Muscle of leg (tissue), 11 donors: Measurements from ENCODE around the gene CD2. TPM values are rescaled to one million over a fixed set of nuclear protein-coding genes. Genes with fewer than 3 reads are reported as not detected.

ENCODE experiments used
- DNase-seq: peaks from one replicate; pipeline ENCODE4 v3.0.0; 2013
- H3K27ac ChIP-seq: one replicate; pipeline ENCODE4 v1.5.1; 2013; ENCODE audit warnings: mild to moderate bottlenecking, low read length, control low read depth
- H3K27me3 ChIP-seq: one replicate; pipeline ENCODE4 v1.6.1; 2013; ENCODE audit warnings: low read length; ENCODE audit not compliant: control insufficient read depth, insufficient read depth
- H3K36me3 ChIP-seq: one replicate; pipeline ENCODE4 v1.6.1; 2013; ENCODE audit warnings: low read length; ENCODE audit not compliant: control insufficient read depth, insufficient read depth
- H3K4me1 ChIP-seq: one replicate; pipeline ENCODE4 v1.6.1; 2013; ENCODE audit warnings: low read length; ENCODE audit not compliant: control insufficient read depth, insufficient read depth
- H3K4me3 ChIP-seq: one replicate; pipeline ENCODE4 v1.5.1; 2013; ENCODE audit warnings: low read length, control low read depth
- H3K9me3 ChIP-seq: replicated peaks from 2 replicates; pipeline ENCODE4 v1.6.1; 2013; ENCODE audit warnings: low read depth, low read length; ENCODE audit not compliant: control insufficient read depth
- WGBS: methylation state at CpG from one replicate; pipeline ENCODE4 v1.1.5; 2013; ENCODE audit warnings: missing lambda C conversion rate; ENCODE audit not compliant: insufficient coverage; 5-methylcytosine and 5-hydroxymethylcytosine counted together
- polyA plus RNA-seq, 8 donors: library from polyadenylated mRNA; unstranded; fragments of 120-200 nt; gene quantifications; one replicate each; pipeline versions ENCODE4 v1.2.1 to v1.2.3, GENCODE V29; 2013; ENCODE audit warnings: inconsistent platforms in 1 of 8, low replicate concordance in 1 of 8; ENCODE audit not compliant: insufficient read length in 8 of 8, insufficient read depth in 1 of 8
- total RNA-seq: library from RNA; stranded (reverse); fragments of 120-200 nt; gene quantifications from one replicate; pipeline ENCODE4 v1.2.4, GENCODE V29; 2013

Gene CD2
- total and polyA plus RNA-seq, 9 donors: 0.19 to 0.46 (median 0.31) TPM

DNA sequence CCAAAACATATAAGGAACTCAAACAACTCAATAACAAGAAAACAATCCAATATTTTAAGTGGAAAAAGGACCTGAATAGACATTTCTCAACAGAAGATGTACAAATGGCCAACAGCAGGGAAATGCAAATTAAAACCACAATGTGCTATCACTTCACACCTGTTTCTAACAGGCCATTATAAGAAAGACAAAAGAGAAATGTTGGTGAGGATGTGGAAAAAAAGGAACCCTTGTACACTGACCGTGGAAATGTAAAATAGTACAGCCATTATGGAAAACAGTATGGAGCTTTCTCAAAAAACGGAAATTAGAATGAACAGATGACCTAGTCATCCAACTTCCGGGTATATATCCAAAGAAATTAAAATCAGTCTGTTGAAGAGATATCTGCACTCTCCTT, 37.8 kb upstream of the CD2 start:
- 40% methylated on average over 1 of the region's 3 CpGs for WGBS
- Histone ChIP-seq H3K4me1 (peaks cover 2% of the 10 kb centered on the region), H3K4me3 (no peak overlapping the region), H3K36me3 (no peaks in the 10 kb centered on the region), H3K27ac (no peak overlapping the region), H3K9me3 (no peaks in the 10 kb centered on the region), H3K27me3 (no peaks in the 10 kb centered on the region)
- DNase-seq: no peak

DNA sequence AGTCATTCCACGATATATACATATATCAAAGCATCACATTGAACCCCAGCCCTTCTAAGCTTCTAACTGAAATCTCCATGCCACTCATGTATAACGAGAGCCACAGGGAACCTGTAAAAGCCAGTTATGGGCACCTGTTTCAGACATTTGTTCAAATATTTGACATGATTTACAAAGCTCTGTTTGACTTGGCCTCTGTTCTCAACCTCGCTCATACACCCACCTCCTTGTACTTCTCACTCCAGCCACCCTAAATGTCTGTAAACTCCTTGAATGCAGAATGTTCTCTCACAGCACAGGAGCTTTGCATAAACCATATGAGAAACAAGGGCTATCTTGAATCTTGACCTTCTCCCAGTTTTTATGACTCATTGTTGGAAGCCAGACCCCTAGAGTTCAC, 36.9 kb upstream of the CD2 start:
- WGBS: 88% methylated on average over 3 of the region's 3 CpGs
- Histone ChIP-seq H3K27ac (no peak overlapping the region), H3K4me1 (no peaks in the 10 kb centered on the region), H3K36me3 (no peaks in the 10 kb centered on the region), H3K27me3 (no peaks in the 10 kb centered on the region), H3K9me3 (no peaks in the 10 kb centered on the region), H3K4me3 (no peak overlapping the region)
- DNase-seq: no peak

DNA sequence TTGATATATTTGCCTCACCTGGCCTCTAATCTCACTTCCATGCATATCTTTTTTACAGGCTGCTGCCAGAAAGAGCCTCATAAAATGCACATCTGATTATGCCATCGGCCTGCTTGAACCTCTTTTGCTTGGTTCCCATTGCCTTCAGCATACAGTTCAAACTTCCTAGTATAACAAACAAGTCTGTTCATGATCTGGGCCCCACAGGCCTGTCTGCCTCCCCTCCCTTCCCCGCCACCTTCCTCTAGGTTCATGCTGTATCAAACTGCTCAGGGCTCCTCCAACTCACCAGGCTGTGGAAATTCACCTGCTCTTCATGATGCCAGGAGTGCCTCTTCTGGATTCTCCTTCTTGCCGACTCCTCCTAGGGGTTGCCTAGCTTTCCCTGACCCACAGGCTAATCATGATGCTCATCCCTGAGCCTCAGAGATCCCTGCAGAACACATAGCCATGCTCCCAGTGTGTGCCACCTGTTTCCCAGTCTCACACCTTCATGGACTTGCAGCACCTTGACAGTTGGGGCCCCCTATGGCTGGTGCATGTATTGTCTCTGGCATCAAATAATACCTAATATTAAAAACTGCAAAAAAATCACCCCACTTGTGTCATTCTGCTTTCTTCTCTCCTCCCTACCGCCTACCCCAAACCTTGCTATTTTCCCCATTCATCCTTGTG, 33.7 kb upstream of the CD2 start:
- no peaks in the 10 kb centered on the region for H3K27me3 ChIP-seq
- WGBS: 67% methylated on average over 4 of the region's 4 CpGs
- H3K9me3 ChIP-seq: no peaks in the 10 kb centered on the region
- DNase-seq: no peak
- H3K4me1 ChIP-seq: no peaks in the 10 kb centered on the region
- H3K4me3 ChIP-seq: no peak overlapping the region
- no peaks in the 10 kb centered on the region for H3K36me3 ChIP-seq
- H3K27ac ChIP-seq: no peak overlapping the region

DNA sequence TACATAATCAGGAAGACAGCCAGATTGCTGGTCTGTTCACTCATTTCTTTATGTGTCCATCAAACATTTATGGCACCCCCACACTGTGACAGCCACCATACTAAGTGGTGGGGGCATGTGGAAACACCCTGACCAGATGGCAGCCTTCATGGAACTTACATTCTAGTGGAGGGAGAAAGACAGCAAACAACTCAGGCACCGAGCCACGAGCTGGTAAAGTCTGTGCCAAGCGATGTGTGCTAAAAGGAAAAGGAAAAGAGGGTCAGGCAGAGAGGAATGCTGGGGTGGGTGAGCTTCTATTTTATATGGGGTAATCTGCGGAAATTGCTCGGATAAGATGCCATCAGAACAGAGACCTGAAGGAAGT, 33.2 kb upstream of the CD2 start:
- H3K9me3 ChIP-seq: no peaks in the 10 kb centered on the region
- H3K4me3 ChIP-seq: no peak overlapping the region
- no peak for DNase-seq
- no peak overlapping the region for H3K27ac ChIP-seq
- H3K27me3 ChIP-seq: no peaks in the 10 kb centered on the region
- no peaks in the 10 kb centered on the region for H3K36me3 ChIP-seq
- WGBS: 72% methylated on average over 5 of the region's 5 CpGs
- no peaks in the 10 kb centered on the region for H3K4me1 ChIP-seq

DNA sequence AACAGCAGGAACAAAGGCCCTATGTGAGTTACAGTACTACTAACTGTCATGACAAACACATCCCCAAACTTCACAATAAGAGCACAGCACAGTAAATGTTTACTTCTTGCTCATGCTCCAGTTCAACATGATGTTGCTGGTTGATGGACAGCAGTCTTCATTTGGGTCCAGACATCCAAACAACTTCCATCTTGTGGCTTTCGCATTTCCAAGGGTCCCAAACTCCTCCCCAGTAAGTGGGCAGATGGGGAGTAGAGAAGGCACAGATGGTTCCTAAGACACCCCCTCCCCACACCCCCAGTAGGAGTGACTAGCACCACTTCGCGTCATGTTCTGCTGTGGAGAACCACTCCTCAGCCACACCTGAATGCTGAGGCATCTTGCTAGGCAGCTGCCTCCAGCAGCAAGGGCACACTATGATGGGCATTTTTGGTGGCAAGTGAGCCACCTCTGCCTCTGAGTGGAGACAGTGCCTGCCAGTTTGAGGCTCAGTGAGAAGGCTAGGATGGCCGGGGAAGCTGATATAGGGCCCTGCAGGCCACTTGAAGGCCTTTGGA, 32.7 kb upstream of the CD2 start:
- no peaks in the 10 kb centered on the region for H3K4me1 ChIP-seq
- WGBS: 75% methylated on average over 3 of the region's 4 CpGs
- H3K4me3 ChIP-seq: no peak overlapping the region
- no peaks in the 10 kb centered on the region for H3K9me3 ChIP-seq
- H3K36me3 ChIP-seq: no peaks in the 10 kb centered on the region
- H3K27ac ChIP-seq: no peak overlapping the region
- H3K27me3 ChIP-seq: no peaks in the 10 kb centered on the region
- no peak for DNase-seq

DNA sequence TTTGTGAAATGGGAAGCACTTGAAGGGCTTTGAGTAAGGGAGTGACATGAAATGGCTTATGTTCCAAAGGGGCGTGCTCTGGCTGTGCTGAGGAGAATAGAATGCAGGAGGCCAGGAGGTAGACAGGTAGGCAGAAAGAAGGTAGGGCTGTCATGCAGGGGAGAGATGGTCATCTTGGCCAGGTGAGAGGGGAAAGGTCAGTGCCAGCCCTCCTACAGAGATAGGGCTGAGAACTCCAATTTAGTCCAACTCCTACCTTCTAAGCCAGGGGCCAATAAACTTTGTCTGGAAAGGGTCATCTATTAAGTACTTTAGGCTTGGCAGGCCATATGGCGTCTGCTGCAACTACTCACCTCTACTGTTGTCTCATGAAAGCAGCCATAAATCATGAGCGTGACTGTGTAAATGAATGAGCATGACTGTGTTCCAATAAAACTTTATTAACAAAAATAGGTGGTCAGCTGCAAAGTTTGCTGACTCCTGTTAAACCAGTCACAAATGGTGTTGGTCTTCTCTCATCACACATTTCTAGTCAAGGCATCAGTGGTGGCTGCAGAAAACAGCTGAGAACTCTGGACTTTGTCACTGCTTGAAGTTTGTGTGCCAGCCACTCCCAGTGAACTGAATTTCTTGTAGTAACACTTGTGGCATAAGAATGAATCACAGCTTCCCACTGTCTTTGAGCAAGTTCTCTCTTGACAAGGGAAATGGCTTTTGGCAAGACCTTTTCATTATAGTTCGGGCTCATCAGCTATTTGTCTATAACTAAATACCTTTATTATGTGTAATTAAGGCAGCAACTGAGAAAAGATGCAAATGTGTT, 32.0 kb upstream of the CD2 start:
- Histone ChIP-seq H3K27ac (no peak overlapping the region), H3K4me3 (no peak overlapping the region), H3K27me3 (no peaks in the 10 kb centered on the region), H3K36me3 (no peaks in the 10 kb centered on the region), H3K9me3 (no peaks in the 10 kb centered on the region), H3K4me1 (no peaks in the 10 kb centered on the region)
- 92% methylated on average over 1 of the region's 4 CpGs for WGBS
- DNase-seq: no peak

DNA sequence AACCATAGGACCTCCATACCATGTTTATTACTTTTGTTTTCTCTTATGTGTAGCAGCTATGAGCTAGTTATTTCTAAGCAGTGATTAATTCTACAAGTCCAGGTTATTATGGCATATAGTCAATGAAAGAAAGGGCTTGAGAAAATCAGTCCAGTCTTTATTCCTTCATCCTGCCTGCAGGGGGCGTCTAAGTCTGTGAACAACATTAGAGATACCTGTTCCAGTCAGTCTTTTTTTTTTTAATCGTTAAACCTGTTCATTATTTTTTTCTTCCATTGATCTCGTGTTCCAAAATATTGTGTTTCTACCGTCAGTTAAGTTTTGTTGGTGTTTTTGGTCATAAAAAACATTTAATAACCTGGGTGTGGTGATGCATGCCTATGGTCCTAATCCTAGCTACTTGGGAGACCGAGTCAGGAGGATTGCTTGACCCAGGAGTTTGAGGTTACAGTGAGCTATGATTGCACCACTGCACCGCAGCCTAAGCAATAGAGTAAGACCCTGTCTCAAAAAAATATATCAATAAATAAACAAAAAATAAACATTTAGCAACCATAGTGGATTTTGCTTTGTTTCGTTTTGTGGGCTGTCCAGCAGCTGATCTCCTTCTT, 29.4 kb upstream of the CD2 start:
- Histone ChIP-seq H3K36me3 (no peaks in the 10 kb centered on the region), H3K4me1 (no peaks in the 10 kb centered on the region), H3K9me3 (no peaks in the 10 kb centered on the region), H3K27me3 (no peaks in the 10 kb centered on the region), H3K27ac (no peak overlapping the region), H3K4me3 (no peak overlapping the region)
- peak; percentile 70 for DNase-seq
- no CpG with 5 or more reads among the region's 7 CpGs for WGBS

DNA sequence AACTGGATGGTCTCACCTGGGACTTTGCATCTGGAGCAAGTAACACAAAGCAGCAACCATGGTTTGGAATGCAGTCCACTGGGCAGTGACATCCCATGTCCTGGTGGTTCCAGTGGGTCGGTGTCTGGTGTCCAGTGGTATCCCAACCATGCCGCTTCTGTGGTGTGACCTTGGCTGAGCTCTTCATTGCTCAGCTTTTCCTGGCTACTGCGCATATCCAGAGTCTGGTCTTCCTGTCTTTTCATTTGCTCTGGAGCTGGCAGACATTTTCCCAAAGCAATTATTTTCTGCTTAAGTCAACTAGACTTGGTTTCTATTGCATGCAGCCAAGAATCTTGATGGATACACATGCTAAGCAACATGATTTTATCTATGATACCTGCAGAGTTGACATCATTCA, 28.4 kb upstream of the CD2 start:
- Histone ChIP-seq H3K4me3 (no peak overlapping the region), H3K4me1 (no peaks in the 10 kb centered on the region), H3K9me3 (no peaks in the 10 kb centered on the region), H3K27ac (no peak overlapping the region), H3K27me3 (no peaks in the 10 kb centered on the region), H3K36me3 (no peaks in the 10 kb centered on the region)
- WGBS: 84% methylated on average over 3 of the region's 3 CpGs
- no peak for DNase-seq

DNA sequence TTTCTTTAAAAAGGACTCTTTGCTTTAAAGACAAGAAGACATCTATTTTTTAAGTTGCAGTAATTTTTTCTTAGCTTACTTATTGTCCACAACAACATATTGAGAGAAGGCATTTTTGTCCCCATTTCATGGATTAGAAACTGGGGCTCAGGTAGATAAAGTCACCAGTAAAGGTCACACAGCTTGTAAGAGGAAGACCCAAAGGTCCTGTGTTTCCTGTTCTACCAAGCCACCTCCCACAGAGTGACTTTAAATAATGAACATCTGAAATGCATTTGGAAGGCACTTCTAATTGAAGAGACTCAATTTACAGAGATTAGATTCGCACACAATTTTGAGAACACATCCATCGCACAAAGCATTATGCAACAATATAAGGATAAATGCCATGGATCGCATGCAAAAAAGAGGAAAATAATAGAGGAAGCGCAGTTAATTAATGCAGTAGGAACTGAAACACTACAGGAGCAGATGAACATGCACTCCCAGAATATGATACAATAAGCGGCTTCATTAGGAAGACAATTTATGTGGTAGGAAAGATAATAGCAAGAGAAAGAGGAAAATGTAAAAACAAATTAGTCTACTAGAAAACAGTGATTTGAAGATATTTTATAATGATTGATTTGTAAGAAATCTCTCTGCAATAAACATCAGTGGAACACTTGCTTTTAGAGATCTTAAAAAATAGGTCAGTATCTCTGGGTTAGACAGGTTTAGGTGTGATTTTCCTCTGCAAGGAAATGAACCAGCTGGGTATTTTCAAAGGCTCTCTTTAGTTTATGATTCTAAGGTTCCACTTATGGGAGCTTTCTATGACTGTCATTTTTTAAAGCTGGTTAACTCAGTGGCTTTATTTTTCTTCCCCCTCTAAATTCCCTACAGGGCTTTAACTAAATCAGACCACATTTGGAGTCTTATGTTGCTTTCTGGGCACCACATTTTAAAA, 27.1 kb upstream of the CD2 start:
- no CpG with 5 or more reads among the region's 5 CpGs for WGBS
- Histone ChIP-seq H3K36me3 (no peaks in the 10 kb centered on the region), H3K4me3 (no peak overlapping the region), H3K4me1 (no peaks in the 10 kb centered on the region), H3K27me3 (no peaks in the 10 kb centered on the region), H3K27ac (no peak overlapping the region), H3K9me3 (no peaks in the 10 kb centered on the region)
- DNase-seq: no peak
